K562 (cell line): Measurements from ENCODE around the gene GRAMD2A. TPM values are rescaled to one million over a fixed set of nuclear protein-coding genes. Genes with fewer than 3 reads are reported as not detected.
A peak's percentile ranks its signal among the peaks of the same experiment; 100 is the strongest.

ENCODE experiments used
- ADNP ChIP-seq: fragments of 200-800 bp; sonication (Bioruptor generic); IDR thresholded peaks from 2 replicates; pipeline ENCODE4 v1.6.1; 2016; ENCODE audit warnings: missing genetic modification characterization, missing compliant biosample characterization
- ATF7 ChIP-seq: fragments of 450-650 bp; IDR thresholded peaks from 2 replicates; pipeline ENCODE4 v1.7.1; 2014; ENCODE audit warnings: mild to moderate bottlenecking, moderate library complexity
- BRD4 ChIP-seq: fragments of 200-600 bp; sonication (generic); IDR thresholded peaks from 2 replicates; pipeline ENCODE4 v1.6.1; 2017; ENCODE audit warnings: inconsistent platforms
- CTCFL ChIP-seq: IDR thresholded peaks from 2 replicates; pipeline ENCODE4 v1.6.1; 2011; ENCODE audit warnings: borderline replicate concordance, low read depth, mild to moderate bottlenecking, moderate library complexity, low read length; ENCODE audit not compliant: insufficient read depth, poor library complexity, severe bottlenecking
- E2F5 ChIP-seq: sonication (generic); formaldehyde crosslinking; IDR thresholded peaks from 2 replicates; pipeline ENCODE4 v1.8.0; 2022; ENCODE audit warnings: mild to moderate bottlenecking, missing genetic modification reagents
- ELK1 ChIP-seq: sonication (generic); formaldehyde crosslinking; IDR thresholded peaks from 2 replicates; pipeline ENCODE4 v1.8.1; 2022; ENCODE audit warnings: missing genetic modification reagents
- FIP1L1 ChIP-seq: fragments of 200-400 bp; formaldehyde crosslinking; IDR thresholded peaks from 2 replicates; pipeline ENCODE4 v1.6.1; 2018; ENCODE audit warnings: mild to moderate bottlenecking, low read depth, low read length; ENCODE audit not compliant: poor library complexity, severe bottlenecking
- FOXJ2 ChIP-seq: fragments of 200-800 bp; sonication (Bioruptor generic); IDR thresholded peaks from 2 replicates; pipeline ENCODE4 v1.6.1; 2016; ENCODE audit warnings: missing genetic modification characterization, missing compliant biosample characterization
- FOXM1 ChIP-seq, 2 experiments: fragments of 450-650 bp in 1 of 2; sonication (generic) in 1 of 2; formaldehyde crosslinking in 1 of 2; IDR thresholded peaks; 2 replicates each; pipeline versions ENCODE4 v1.6.1 to v1.9.0; 2017 to 2022; ENCODE audit warnings: low read depth in 2 of 2, mild to moderate bottlenecking in 2 of 2, missing genetic modification reagents in 1 of 2, moderate library complexity in 1 of 2
- HOXB6 ChIP-seq: fragments of 250-450 bp; sonication (Bioruptor Pico); IDR thresholded peaks from 2 replicates; pipeline ENCODE4 v1.5.1; 2022; ENCODE audit warnings: mild to moderate bottlenecking, borderline replicate concordance
- IRF2 ChIP-seq: sonication (generic); formaldehyde crosslinking; IDR thresholded peaks from 2 replicates; pipeline ENCODE4 v1.8.1; 2022; ENCODE audit warnings: mild to moderate bottlenecking, missing genetic modification reagents
- JUND ChIP-seq, 2 experiments: IDR thresholded peaks; 2 replicates in 1 of 2; 3 replicates in 1 of 2; pipeline ENCODE4 v1.6.1; 2011; ENCODE audit warnings: borderline replicate concordance in 2 of 2, low read depth in 2 of 2, low read length in 2 of 2, improper control_type of control experiment in 1 of 2, missing biosample characterization in 1 of 2, missing genetic modification characterization in 1 of 2, missing genetic modification reagents in 1 of 2
- KLF10 ChIP-seq: fragments of 250-450 bp; sonication (Bioruptor Pico); IDR thresholded peaks from 2 replicates; pipeline ENCODE4 v1.6.1; 2021; ENCODE audit warnings: matching md5 sums
- NELFE ChIP-seq: IDR thresholded peaks from 2 replicates; pipeline ENCODE4 v1.6.1; 2011; ENCODE audit warnings: mild to moderate bottlenecking; ENCODE audit not compliant: insufficient read depth, insufficient read length
- RHOXF2B ChIP-seq: fragments of 250-450 bp; sonication (Bioruptor Pico); conservative IDR thresholded peaks from 2 replicates; pipeline ENCODE4 v1.5.1; 2021
- ZBTB9 ChIP-seq: fragments of 450-650 bp; formaldehyde crosslinking; IDR thresholded peaks from 2 replicates; pipeline ENCODE4 v1.4.0; 2020; ENCODE audit warnings: mild to moderate bottlenecking, moderate library complexity
- ZFP30 ChIP-seq: fragments of 250-450 bp; sonication (Bioruptor Pico); IDR thresholded peaks from 2 replicates; pipeline ENCODE4 v1.8.0; 2022; ENCODE audit warnings: moderate library complexity, mild to moderate bottlenecking, inconsistent platforms, borderline replicate concordance
- ZNF395 ChIP-seq: fragments of 200-800 bp; sonication (Bioruptor generic); IDR thresholded peaks from 2 replicates; pipeline ENCODE4 v1.6.1; 2017; ENCODE audit warnings: missing genetic modification characterization, missing compliant biosample characterization
- polyA plus RNA-seq, 8 experiments: library from polyadenylated mRNA; depleted of rRNA in 4 of 8; stranded (reverse) in 5 of 8; unstranded in 3 of 8; fragments of >200 nt; fragmentation: Nextera tagmentation in 2 of 8; fragmentation: Illumina TruSeq in 1 of 8; extraction: Ambion mirVana in 2 of 8; extraction: Trizol in 1 of 8; gene quantifications; 2 replicates each; pipeline versions ENCODE4 v1.2.1 to v1.2.3, GENCODE V29; 2011 to 2014; ENCODE audit warnings: inconsistent platforms in 1 of 8, missing spikeins in 1 of 8
- total RNA-seq, 7 experiments: library from RNA; depleted of rRNA in 6 of 7; stranded (reverse); fragments of >200 nt in 6 of 7; fragmentation: Illumina TruSeq in 2 of 7; extraction: Trizol in 2 of 7; gene quantifications; 2 replicates each; pipeline versions ENCODE4 v1.2.1 to v1.2.3, GENCODE V29; 2011 to 2021; ENCODE audit warnings: low replicate concordance in 1 of 7

The GRAMD2A gene
- total and polyA plus RNA-seq, 9 of the 15 experiments (the other 6 are each of a cell fraction or from before 2014, with no cell fraction given), result 0.08 to 0.22 TPM; not detected in 7

- TF ChIP-seq JUND (IDR thresholded peaks at IDR 0.05; ENCODE audit: borderline replicate concordance, low read depth, low read length), result no peak; the same call in 1 of the 2 replicates
- 0 out of 3 replicates have a peak, but pooled peaks have one; percentile 17 for TF ChIP-seq JUND (tag; IDR thresholded peaks at IDR 0.05; ENCODE audit: borderline replicate concordance, low read depth, low read length)
- TF ChIP-seq HOXB6 (CRISPR knock-in tag), result no peak
- TF ChIP-seq RHOXF2B (CRISPR knock-in tag), result no peak
- no peak for TF ChIP-seq ZBTB9 (CRISPR knock-in tag)
- TF ChIP-seq ELK1, result no peak
- no peak for TF ChIP-seq NELFE
- no peak for TF ChIP-seq FIP1L1
- no peak for TF ChIP-seq CTCFL
- no peak for TF ChIP-seq KLF10 (CRISPR knock-in tag)
- TF ChIP-seq ADNP (tag), result no peak
- peak; percentile 63; the same call in 1 of the 2 replicates for TF ChIP-seq ATF7
- TF ChIP-seq BRD4, result no peak
- TF ChIP-seq ZFP30 (CRISPR knock-in tag), result no peak
- TF ChIP-seq FOXM1 (IDR thresholded peaks at IDR 0.05; ENCODE audit: low read depth), result no peak
- TF ChIP-seq FOXM1 (CRISPR knock-in tag; IDR thresholded peaks at IDR 0.05; ENCODE audit: low read depth), result 0 out of 2 replicates have a peak, but pooled peaks have one; percentile 6
- TF ChIP-seq IRF2 (CRISPR knock-in tag), result no peak
- no peak for TF ChIP-seq E2F5 (CRISPR knock-in tag)
- TF ChIP-seq ZNF395, result peak; percentile 50; the same call in 1 of the 2 replicates
- TF ChIP-seq FOXJ2 (tag), result 0 out of 2 replicates have a peak, but pooled peaks have one; percentile 29
Measured at GRCh38 chr15:72118017-72118978, 79.3 kb downstream of the GRAMD2A start, which contains the start of the genes MYO9A and SENP8 (continued).
